Measurements from ENCODE around the gene CEP89.
"Not testable (repeated sequence)": the region's sequence is repeated elsewhere in the genome, so short reads cannot be mapped to it uniquely, and the experiment has no call there.

Gene CEP89

DNA sequence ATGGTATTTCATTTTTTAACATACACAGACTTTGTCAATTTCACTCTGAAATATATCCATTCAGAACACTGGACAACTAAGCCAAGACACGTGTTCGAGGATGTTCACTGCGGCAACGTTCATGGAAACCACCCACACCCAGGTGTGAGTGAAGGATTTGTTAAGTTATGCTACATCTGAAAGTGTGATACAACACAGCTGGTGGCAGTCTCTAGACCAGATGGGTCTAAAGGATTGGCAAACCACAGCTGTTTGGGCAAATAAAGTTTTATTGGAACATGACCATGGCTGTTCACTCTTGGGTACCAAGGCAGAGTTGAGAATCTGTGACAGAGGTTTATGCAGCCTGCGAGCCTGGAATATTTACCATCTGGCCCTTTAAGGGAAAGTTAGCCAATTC lies 114.2 kb downstream of the CEP89 start:
- TF ChIP-seq, protein P1, sequence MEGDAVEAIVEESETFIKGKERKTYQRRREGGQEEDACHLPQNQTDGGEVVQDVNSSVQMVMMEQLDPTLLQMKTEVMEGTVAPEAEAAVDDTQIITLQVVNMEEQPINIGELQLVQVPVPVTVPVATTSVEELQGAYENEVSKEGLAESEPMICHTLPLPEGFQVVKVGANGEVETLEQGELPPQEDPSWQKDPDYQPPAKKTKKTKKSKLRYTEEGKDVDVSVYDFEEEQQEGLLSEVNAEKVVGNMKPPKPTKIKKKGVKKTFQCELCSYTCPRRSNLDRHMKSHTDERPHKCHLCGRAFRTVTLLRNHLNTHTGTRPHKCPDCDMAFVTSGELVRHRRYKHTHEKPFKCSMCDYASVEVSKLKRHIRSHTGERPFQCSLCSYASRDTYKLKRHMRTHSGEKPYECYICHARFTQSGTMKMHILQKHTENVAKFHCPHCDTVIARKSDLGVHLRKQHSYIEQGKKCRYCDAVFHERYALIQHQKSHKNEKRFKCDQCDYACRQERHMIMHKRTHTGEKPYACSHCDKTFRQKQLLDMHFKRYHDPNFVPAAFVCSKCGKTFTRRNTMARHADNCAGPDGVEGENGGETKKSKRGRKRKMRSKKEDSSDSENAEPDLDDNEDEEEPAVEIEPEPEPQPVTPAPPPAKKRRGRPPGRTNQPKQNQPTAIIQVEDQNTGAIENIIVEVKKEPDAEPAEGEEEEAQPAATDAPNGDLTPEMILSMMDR (IDR thresholded peaks at IDR 0.05; ENCODE audit: low read length): no peak
- TF ChIP-seq EZH2 (IDR thresholded peaks at IDR 0.05; ENCODE audit: borderline replicate concordance, low read length): no peak
- H3K9me3 ChIP-seq (ENCODE audit: low read length): no peaks in the 10 kb centered on the region
- no peak overlapping the region for H3K4me3 ChIP-seq (ENCODE audit: low read depth, low read length, poor library complexity, severe bottlenecking)
- H3K4me1 ChIP-seq (ENCODE audit: insufficient read depth, low read length, severe bottlenecking): no peaks in the 10 kb centered on the region
- no peak overlapping the region for H3K9ac ChIP-seq (ENCODE audit: low read length)
- H3K27ac ChIP-seq (ENCODE audit: low read depth, low read length, poor library complexity, severe bottlenecking): no peak overlapping the region
- H3K4me2 ChIP-seq (ENCODE audit: low read length): no peak overlapping the region
- H3K9me2 ChIP-seq (ENCODE audit: low read depth, low read length): no peaks in the 10 kb centered on the region
- H3K79me2 ChIP-seq (ENCODE audit: insufficient read depth, low read length): no peaks in the 10 kb centered on the region
- H3K36me3 ChIP-seq (ENCODE audit: insufficient read depth, low read length): no peaks in the 10 kb centered on the region
- H4K20me1 ChIP-seq (ENCODE audit: insufficient read depth, low read length): no peaks in the 10 kb centered on the region
- no peaks in the 10 kb centered on the region for H3F3A ChIP-seq (ENCODE audit: insufficient read depth, low read length)
- no peak overlapping the region for H2AFZ ChIP-seq (ENCODE audit: low read length)
- H3K27me3 ChIP-seq (ENCODE audit: insufficient read depth, low read length): no peaks in the 10 kb centered on the region

DNA sequence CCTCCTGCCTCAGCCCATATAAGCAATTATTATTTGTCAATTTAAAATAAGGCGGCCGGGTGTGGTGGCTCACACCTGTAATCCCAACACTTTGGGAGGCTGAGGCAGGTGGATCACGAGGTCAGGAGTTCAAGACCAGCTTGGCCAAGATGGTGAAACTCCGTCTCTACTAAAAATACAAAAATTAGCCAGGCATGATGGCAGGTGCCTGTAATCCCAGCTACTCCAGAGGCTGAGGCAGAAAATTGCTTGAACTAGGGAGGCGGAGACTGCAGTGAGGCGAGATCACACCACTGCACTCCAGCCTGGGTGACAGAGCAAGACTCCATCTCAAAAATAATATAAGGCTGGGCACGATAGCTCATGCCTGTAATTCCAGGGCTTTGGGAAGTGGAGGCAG lies 114.9 kb downstream of the CEP89 start:
- H3K27ac ChIP-seq (ENCODE audit: low read depth, low read length, poor library complexity, severe bottlenecking); H3K4me2 ChIP-seq (ENCODE audit: low read length); H3K4me1 ChIP-seq (ENCODE audit: insufficient read depth, low read length, severe bottlenecking); H3K4me3 ChIP-seq (ENCODE audit: low read depth, low read length, poor library complexity, severe bottlenecking); H2AFZ ChIP-seq (ENCODE audit: low read length); H3F3A ChIP-seq (ENCODE audit: insufficient read depth, low read length); H3K9ac ChIP-seq (ENCODE audit: low read length); H4K20me1 ChIP-seq (ENCODE audit: insufficient read depth, low read length); H3K9me3 ChIP-seq (ENCODE audit: low read length); H3K9me2 ChIP-seq (ENCODE audit: low read depth, low read length); H3K36me3 ChIP-seq (ENCODE audit: insufficient read depth, low read length); H3K27me3 ChIP-seq (ENCODE audit: insufficient read depth, low read length); H3K79me2 ChIP-seq (ENCODE audit: insufficient read depth, low read length): not testable (repeated sequence)

DNA sequence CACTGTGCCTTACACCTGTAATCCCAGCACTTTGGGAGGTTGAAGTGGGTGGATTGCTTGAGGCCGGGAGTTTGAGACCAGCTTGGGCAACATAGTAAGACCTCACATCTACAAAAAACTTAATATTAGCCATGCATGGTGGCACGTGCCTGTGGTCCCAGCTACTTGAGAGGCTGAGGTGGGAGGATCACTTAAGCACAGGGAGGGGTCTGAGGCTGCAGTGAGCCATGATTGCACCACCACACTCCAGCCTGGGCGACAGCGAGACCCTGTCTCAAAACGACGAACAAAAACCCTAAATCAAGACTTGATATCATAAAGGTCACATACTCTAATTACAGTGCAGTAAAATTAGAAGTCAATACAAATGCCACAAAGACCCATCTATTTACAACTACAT lies 119.5 kb downstream of the CEP89 start:
- H3K36me3 ChIP-seq (ENCODE audit: insufficient read depth, low read length): no peaks in the 10 kb centered on the region
- no peak overlapping the region for H3K9ac ChIP-seq (ENCODE audit: low read length)
- no peak overlapping the region for H3K4me3 ChIP-seq (ENCODE audit: low read depth, low read length, poor library complexity, severe bottlenecking)
- no peaks in the 10 kb centered on the region for H3K27me3 ChIP-seq (ENCODE audit: insufficient read depth, low read length)
- H2AFZ ChIP-seq (ENCODE audit: low read length): no peak overlapping the region
- no peak overlapping the region for H3K4me2 ChIP-seq (ENCODE audit: low read length)
- no peaks in the 10 kb centered on the region for H3K4me1 ChIP-seq (ENCODE audit: insufficient read depth, low read length, severe bottlenecking)
- TF ChIP-seq, protein P1 (IDR thresholded peaks at IDR 0.05; ENCODE audit: low read length): no peak
- TF ChIP-seq EZH2 (IDR thresholded peaks at IDR 0.05; ENCODE audit: borderline replicate concordance, low read length): no peak
- H3K9me2 ChIP-seq (ENCODE audit: low read depth, low read length): no peaks in the 10 kb centered on the region
- no peaks in the 10 kb centered on the region for H3F3A ChIP-seq (ENCODE audit: insufficient read depth, low read length)
- no peaks in the 10 kb centered on the region for H3K79me2 ChIP-seq (ENCODE audit: insufficient read depth, low read length)
- H4K20me1 ChIP-seq (ENCODE audit: insufficient read depth, low read length): no peaks in the 10 kb centered on the region
- no peak overlapping the region for H3K27ac ChIP-seq (ENCODE audit: low read depth, low read length, poor library complexity, severe bottlenecking)
- H3K9me3 ChIP-seq (ENCODE audit: low read length): no peaks in the 10 kb centered on the region

- not testable (repeated sequence) for H3K9me2 ChIP-seq (ENCODE audit: low read depth, low read length); H3K4me2 ChIP-seq (ENCODE audit: low read length); H3K9me3 ChIP-seq (ENCODE audit: low read length); H3K27me3 ChIP-seq (ENCODE audit: insufficient read depth, low read length); H3K9ac ChIP-seq (ENCODE audit: low read length); H3K36me3 ChIP-seq (ENCODE audit: insufficient read depth, low read length); H4K20me1 ChIP-seq (ENCODE audit: insufficient read depth, low read length); H3K4me1 ChIP-seq (ENCODE audit: insufficient read depth, low read length, severe bottlenecking); H3F3A ChIP-seq (ENCODE audit: insufficient read depth, low read length); H3K27ac ChIP-seq (ENCODE audit: low read depth, low read length, poor library complexity, severe bottlenecking); H3K79me2 ChIP-seq (ENCODE audit: insufficient read depth, low read length); H2AFZ ChIP-seq (ENCODE audit: low read length); H3K4me3 ChIP-seq (ENCODE audit: low read depth, low read length, poor library complexity, severe bottlenecking)
Observed at GRCh38 chr19:32848035-32848434, 123.7 kb downstream of the CEP89 start.
